Neural progenitor cell (in vitro differentiated cells): ENCODE measurements around the gene AP4B1. TPM values are rescaled to one million over a fixed set of nuclear protein-coding genes. Genes with fewer than 3 reads are reported as not detected.
"Not testable (repeated sequence)": the region's sequence is repeated elsewhere in the genome, so short reads cannot be mapped to it uniquely, and the experiment has no call there.

Experiments used
- DNase-seq: peaks from one replicate; pipeline ENCODE4 v3.0.0-alpha.2; 2016; ENCODE audit warnings: low spot score
- H2AFZ ChIP-seq: fragments of 200-600 bp; sonication (generic); replicated peaks from 2 replicates; pipeline ENCODE4 v1.6.1; 2016; ENCODE audit warnings: antibody characterized with exemption
- H3F3A ChIP-seq: fragments of 200-600 bp; sonication (generic); 2 replicates; pipeline ENCODE4 v1.6.1; 2016; ENCODE audit warnings: antibody characterized with exemption, low read depth
- H3K27ac ChIP-seq: fragments of 200-600 bp; sonication (generic); 2 replicates; pipeline ENCODE4 v1.5.1; 2016; ENCODE audit warnings: mild to moderate bottlenecking
- H3K27me3 ChIP-seq: fragments of 200-600 bp; sonication (generic); 2 replicates; pipeline ENCODE4 v1.6.1; 2016; ENCODE audit warnings: mild to moderate bottlenecking, moderate library complexity
- H3K36me3 ChIP-seq: fragments of 200-600 bp; sonication (generic); 2 replicates; pipeline ENCODE4 v1.5.1; 2016
- H3K4me1 ChIP-seq: fragments of 200-600 bp; sonication (generic); 2 replicates; pipeline ENCODE4 v1.6.1; 2016; ENCODE audit warnings: mixed run types
- H3K4me2 ChIP-seq: fragments of 200-600 bp; sonication (generic); 2 replicates; pipeline ENCODE4 v1.6.1; 2016
- H3K4me3 ChIP-seq: fragments of 200-600 bp; sonication (generic); 2 replicates; pipeline ENCODE4 v1.5.1; 2016
- H3K79me2 ChIP-seq: fragments of 200-600 bp; sonication (generic); 2 replicates; pipeline ENCODE4 v1.6.1; 2016; ENCODE audit warnings: low read depth
- H3K9ac ChIP-seq: fragments of 200-600 bp; sonication (generic); 2 replicates; pipeline ENCODE4 v1.6.1; 2016
- H3K9me3 ChIP-seq: fragments of 200-600 bp; sonication (generic); 2 replicates; pipeline ENCODE4 v1.5.1; 2016; ENCODE audit warnings: low read depth
- H4K20me1 ChIP-seq: fragments of 200-600 bp; sonication (generic); 2 replicates; pipeline ENCODE4 v1.6.1; 2016; ENCODE audit warnings: low read depth
- H3K27ac Mint-ChIP-seq: 3 replicates; pipeline ENCODE4 v1.8.0; 2021; ENCODE audit warnings: mixed read lengths
- H3K27me3 Mint-ChIP-seq: 2 replicates; pipeline ENCODE4 v1.8.0; 2022; ENCODE audit warnings: low read depth, mild to moderate bottlenecking, inconsistent platforms, moderate library complexity, mixed read lengths; ENCODE audit not compliant: insufficient read depth
- H3K36me3 Mint-ChIP-seq: 3 replicates; pipeline ENCODE4 v1.8.0; 2021; ENCODE audit warnings: mixed read lengths
- H3K4me1 Mint-ChIP-seq: 3 replicates; pipeline ENCODE4 v1.8.0; 2021; ENCODE audit warnings: mixed read lengths
- H3K4me3 Mint-ChIP-seq: 3 replicates; pipeline ENCODE4 v1.8.0; 2021; ENCODE audit warnings: mild to moderate bottlenecking, moderate library complexity, mixed read lengths
- H3K9me3 Mint-ChIP-seq: 3 replicates; pipeline ENCODE4 v1.8.0; 2020; ENCODE audit warnings: mixed read lengths
- EZH2 ChIP-seq: fragments of 200-600 bp; sonication (generic); IDR thresholded peaks from 2 replicates; pipeline ENCODE4 v1.6.1; 2017; ENCODE audit warnings: antibody characterized with exemption, mild to moderate bottlenecking, moderate library complexity
- EZH2phosphoT487 ChIP-seq: fragments of 200-600 bp; sonication (generic); IDR thresholded peaks from 2 replicates; pipeline ENCODE4 v1.6.1; 2017; ENCODE audit warnings: antibody characterized with exemption
- total RNA-seq: library from RNA; depleted of rRNA; stranded (reverse); fragments of >200 nt; gene quantifications from 2 replicates; pipeline ENCODE4 v1.2.3, GENCODE V29; 2015; ENCODE audit warnings: low replicate concordance
- TF ChIP-seq, protein P1 (sequence below): fragments of 200-600 bp; sonication (generic); IDR thresholded peaks from 2 replicates; pipeline ENCODE4 v1.5.1; 2017; ENCODE audit warnings: antibody characterized with exemption, mild to moderate bottlenecking

The AP4B1 gene
- total RNA-seq, 1 donor from 2014 or later: 27.7 TPM

DNA sequence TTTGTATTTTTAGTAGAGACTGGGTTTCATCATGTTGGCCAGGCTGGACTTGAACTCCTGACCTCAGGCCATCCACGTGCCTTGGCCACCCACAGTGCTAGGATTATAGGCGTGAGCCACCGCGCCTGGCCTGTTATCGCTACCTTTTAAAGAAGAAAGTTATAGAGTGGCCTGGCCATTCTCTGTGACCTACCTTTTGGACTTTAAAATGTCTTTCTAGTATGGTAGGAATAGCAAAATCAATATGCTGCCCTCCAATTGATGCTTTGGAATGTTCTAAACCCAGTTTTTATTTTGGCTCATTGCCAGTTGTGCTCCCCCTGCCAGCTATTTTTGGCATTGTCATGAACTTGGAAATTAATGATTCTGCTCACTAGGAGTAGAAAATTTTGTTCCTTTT lies 44.4 kb upstream of the AP4B1 start:
- H3K9ac ChIP-seq: no peak overlapping the region
- Mint-ChIP-seq H3K27me3 (no peaks in the 10 kb centered on the region), H3K4me1 (peaks cover 27% of the 10 kb centered on the region), H3K36me3 (peaks cover 16% of the 10 kb centered on the region), H3K4me3 (no peak overlapping the region), H3K9me3 (peaks cover 12% of the 10 kb centered on the region), H3K27ac (no peak overlapping the region)
- peaks cover 63% of the 10 kb centered on the region for H4K20me1 ChIP-seq
- no peaks in the 10 kb centered on the region for H3K36me3 ChIP-seq
- no peak overlapping the region for H3K4me3 ChIP-seq
- H3K27me3 ChIP-seq: no peaks in the 10 kb centered on the region
- no peak overlapping the region for H2AFZ ChIP-seq
- H3K79me2 ChIP-seq: peaks cover 81% of the 10 kb centered on the region
- H3K4me1 ChIP-seq: peaks cover 27% of the 10 kb centered on the region
- TF ChIP-seq, protein P1, sequence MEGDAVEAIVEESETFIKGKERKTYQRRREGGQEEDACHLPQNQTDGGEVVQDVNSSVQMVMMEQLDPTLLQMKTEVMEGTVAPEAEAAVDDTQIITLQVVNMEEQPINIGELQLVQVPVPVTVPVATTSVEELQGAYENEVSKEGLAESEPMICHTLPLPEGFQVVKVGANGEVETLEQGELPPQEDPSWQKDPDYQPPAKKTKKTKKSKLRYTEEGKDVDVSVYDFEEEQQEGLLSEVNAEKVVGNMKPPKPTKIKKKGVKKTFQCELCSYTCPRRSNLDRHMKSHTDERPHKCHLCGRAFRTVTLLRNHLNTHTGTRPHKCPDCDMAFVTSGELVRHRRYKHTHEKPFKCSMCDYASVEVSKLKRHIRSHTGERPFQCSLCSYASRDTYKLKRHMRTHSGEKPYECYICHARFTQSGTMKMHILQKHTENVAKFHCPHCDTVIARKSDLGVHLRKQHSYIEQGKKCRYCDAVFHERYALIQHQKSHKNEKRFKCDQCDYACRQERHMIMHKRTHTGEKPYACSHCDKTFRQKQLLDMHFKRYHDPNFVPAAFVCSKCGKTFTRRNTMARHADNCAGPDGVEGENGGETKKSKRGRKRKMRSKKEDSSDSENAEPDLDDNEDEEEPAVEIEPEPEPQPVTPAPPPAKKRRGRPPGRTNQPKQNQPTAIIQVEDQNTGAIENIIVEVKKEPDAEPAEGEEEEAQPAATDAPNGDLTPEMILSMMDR: peak; percentile 15
- TF ChIP-seq EZH2phosphoT487: no peak
- H3K4me2 ChIP-seq: no peak overlapping the region
- no peak for DNase-seq
- peaks cover 16% of the 10 kb centered on the region for H3F3A ChIP-seq
- H3K9me3 ChIP-seq: no peaks in the 10 kb centered on the region
- H3K27ac ChIP-seq: no peak overlapping the region

DNA sequence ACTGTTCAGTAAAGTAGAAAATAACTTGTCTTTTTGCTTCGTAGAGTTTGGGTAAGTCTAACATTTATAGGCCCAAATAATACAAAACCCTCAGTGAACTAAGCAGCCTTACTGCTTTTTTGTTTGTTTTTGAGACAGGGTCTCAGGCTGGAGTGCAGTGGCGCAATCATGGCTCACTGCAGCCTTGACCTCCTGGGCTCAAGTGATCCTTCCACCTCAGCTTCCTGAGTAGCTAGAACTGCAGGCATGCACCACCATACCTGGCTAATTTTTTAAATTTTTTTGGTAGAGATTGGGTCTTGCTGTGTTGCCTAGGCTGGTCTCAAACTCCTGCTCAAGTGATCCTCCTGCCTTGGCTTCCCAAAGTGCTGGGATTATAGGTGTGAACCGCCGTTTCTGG lies 43.6 kb upstream of the AP4B1 start:
- Histone ChIP-seq H3F3A (peaks cover 16% of the 10 kb centered on the region), H4K20me1 (peaks cover 66% of the 10 kb centered on the region), H3K79me2 (peaks cover 90% of the 10 kb centered on the region), H3K4me1 (peaks cover 27% of the 10 kb centered on the region)
- not testable (repeated sequence) for H3K27ac Mint-ChIP-seq, DNase-seq, H3K4me2 ChIP-seq, H3K36me3 ChIP-seq, H3K9me3 ChIP-seq, H3K27me3 Mint-ChIP-seq, H3K27me3 ChIP-seq, H3K4me3 ChIP-seq, H3K9ac ChIP-seq, H2AFZ ChIP-seq, H3K4me3 Mint-ChIP-seq, H3K27ac ChIP-seq
- Mint-ChIP-seq H3K4me1 (peaks cover 27% of the 10 kb centered on the region), H3K36me3 (peaks cover 22% of the 10 kb centered on the region), H3K9me3 (peaks cover 12% of the 10 kb centered on the region)

DNA sequence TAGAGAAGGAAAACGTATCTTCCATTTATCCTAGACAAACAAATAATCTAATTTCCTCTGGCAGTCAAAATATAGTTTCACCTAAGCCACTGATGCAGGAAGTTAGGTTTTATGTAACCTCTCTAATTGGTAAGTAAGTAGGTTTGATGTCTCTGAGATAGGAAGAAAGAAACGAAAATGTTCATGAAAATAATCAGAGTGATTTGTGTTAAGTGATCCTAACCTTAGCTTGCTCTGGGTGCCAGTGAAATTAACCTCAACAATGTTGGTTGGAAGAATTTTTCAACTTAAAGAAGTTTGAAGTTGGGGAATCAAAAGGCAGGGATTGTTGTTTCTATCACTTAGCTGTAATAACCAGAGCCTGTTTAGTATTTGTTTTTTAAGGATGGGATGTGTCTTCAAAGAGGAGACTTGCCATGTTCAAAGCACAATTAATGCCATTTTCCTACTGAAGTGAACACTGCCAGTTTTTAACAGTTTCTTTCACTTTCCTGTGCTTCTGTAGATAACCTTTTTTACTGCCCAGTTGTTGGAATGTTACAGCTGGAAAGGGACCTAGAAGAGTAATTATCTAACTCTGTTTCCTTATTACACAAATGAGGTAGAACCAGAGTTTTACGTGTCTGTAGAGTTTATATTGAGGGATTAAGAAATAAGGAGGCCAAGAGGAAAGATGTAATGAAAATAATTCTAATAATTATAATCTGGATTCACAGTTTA lies 42.9 kb upstream of the AP4B1 start:
- H3K79me2 ChIP-seq: peaks cover 96% of the 10 kb centered on the region

More for the DNA sequence above, 42.9 kb upstream of the AP4B1 start:
- Histone ChIP-seq H3K4me3 (no peak overlapping the region), H3K9ac (no peak overlapping the region), H3K27ac (peak overlapping the region; percentile 76), H3K4me2 (peak overlapping the region; percentile 64), H3K9me3 (no peaks in the 10 kb centered on the region), H3K4me1 (peaks cover 27% of the 10 kb centered on the region), H2AFZ (no peak overlapping the region), H3K36me3 (peaks cover 9% of the 10 kb centered on the region), H3K27me3 (no peaks in the 10 kb centered on the region), H3F3A (peaks cover 16% of the 10 kb centered on the region), H4K20me1 (peaks cover 67% of the 10 kb centered on the region)
- DNase-seq: no peak
- Mint-ChIP-seq H3K27ac (peak overlapping the region; percentile 28), H3K4me3 (no peak overlapping the region), H3K9me3 (peaks cover 12% of the 10 kb centered on the region), H3K36me3 (peaks cover 24% of the 10 kb centered on the region), H3K4me1 (peaks cover 27% of the 10 kb centered on the region), H3K27me3 (no peaks in the 10 kb centered on the region)
- TF ChIP-seq, protein P1: no peak
- TF ChIP-seq EZH2phosphoT487: no peak
- no peak for TF ChIP-seq EZH2
